Colonic mucosa (tissue), 4 donors: ENCODE results near the gene RNF224. TPM values are rescaled to one million over a fixed set of nuclear protein-coding genes. Genes with fewer than 3 reads are reported as not detected.
A peak's percentile ranks its signal among the peaks of the same experiment; 100 is the strongest.

Experiments
- DNase-seq: peaks from one replicate; pipeline ENCODE4 v3.0.0-alpha.2; 2020
- H3K27ac ChIP-seq: fragments of 200-600 bp; one replicate; pipeline ENCODE4 v1.8.0; 2021
- H3K27me3 ChIP-seq: fragments of 200-600 bp; one replicate; pipeline ENCODE4 v1.8.0; 2021
- H3K36me3 ChIP-seq: fragments of 200-600 bp; one replicate; pipeline ENCODE4 v1.8.0; 2021
- H3K4me1 ChIP-seq: fragments of 200-600 bp; one replicate; pipeline ENCODE4 v1.8.0; 2021; ENCODE audit warnings: mild to moderate bottlenecking
- H3K4me3 ChIP-seq: fragments of 200-600 bp; one replicate; pipeline ENCODE4 v1.8.0; 2021
- H3K9ac ChIP-seq, 2 donors: one replicate each; pipeline ENCODE4 v1.7.0; 2013; ENCODE audit warnings: control low read depth in 2 of 2, low read depth in 2 of 2, low read length in 2 of 2
- H3K9me3 ChIP-seq: fragments of 200-600 bp; one replicate; pipeline ENCODE4 v1.8.0; 2021
- CTCF ChIP-seq: fragments of 200-600 bp; IDR thresholded peaks from one replicate; pipeline ENCODE4 v1.8.0; 2022; ENCODE audit warnings: antibody characterized with exemption, mild to moderate bottlenecking
- intact Hi-C: fragments of 100-400 bp; cut with DNase I; formaldehyde crosslinking; loops from one replicate; pipeline ENCODE4 v1.14.1; 2022
- total RNA-seq, 2 donors: library from RNA; stranded (reverse); fragmentation: NEBNext Ultra II Directional in 1 of 2; extraction: Animal tissue kit (Norgen Biotek cat#: 25700) in 1 of 2; gene quantifications; one replicate each; pipeline ENCODE4 v1.2.1, GENCODE V29; 2021
- donor health status: healthy.
- donor health status: DM: no; HTN: no; CAD: no.
- donor health status: DM: no; HTN: no; CAD: no.

The RNF224 gene
- total RNA-seq, 2 donors from 2014 or later: not detected

- no peaks in the 10 kb centered on the region for H3K36me3 ChIP-seq
- H3K27me3 ChIP-seq: no peaks in the 10 kb centered on the region
- H3K9me3 ChIP-seq: no peaks in the 10 kb centered on the region
- H3K9ac ChIP-seq: no peak overlapping the region
- H3K4me3 ChIP-seq: no peak overlapping the region
- TF ChIP-seq CTCF: no peak
- H3K27ac ChIP-seq: no peak overlapping the region
- DNase-seq: no peak
- intact Hi-C loops: no loop called here
- H3K4me1 ChIP-seq: peaks cover 24% of the 10 kb centered on the region
These were observed 45.8 kb downstream of the RNF224 start for GRCh38 chr9:137273095-137273490.

GRCh38 chr9:137273611-137274320 lies 46.5 kb downstream of the RNF224 start:
- DNase-seq: no peak
- TF ChIP-seq CTCF: no peak
- Histone ChIP-seq H3K27ac (peak overlapping the region; percentile 41), H3K4me3 (no peak overlapping the region), H3K27me3 (no peaks in the 10 kb centered on the region), H3K36me3 (no peaks in the 10 kb centered on the region), H3K4me1 (peaks cover 22% of the 10 kb centered on the region), H3K9ac (peak overlapping the region in 1 of 2 donors; percentile 69), H3K9me3 (no peaks in the 10 kb centered on the region)
- intact Hi-C loops: no loop called here

- no peak for DNase-seq
- intact Hi-C loops: no loop called here
- H3K9me3 ChIP-seq: no peaks in the 10 kb centered on the region
- H3K27me3 ChIP-seq: no peaks in the 10 kb centered on the region
- H3K36me3 ChIP-seq: no peaks in the 10 kb centered on the region
- H3K9ac ChIP-seq: no peak overlapping the region
- no peak for TF ChIP-seq CTCF
- no peak overlapping the region for H3K4me3 ChIP-seq
- H3K27ac ChIP-seq: no peak overlapping the region
- peaks cover 15% of the 10 kb centered on the region for H3K4me1 ChIP-seq
These were observed 47.9 kb downstream of the RNF224 start for GRCh38 chr9:137275203-137275587.

- Histone ChIP-seq H3K27ac (peak overlapping the region; percentile 90), H3K4me1 (peaks cover 15% of the 10 kb centered on the region), H3K9ac (peak overlapping the region in 1 of 2 donors; percentile 97), H3K9me3 (no peaks in the 10 kb centered on the region), H3K27me3 (no peaks in the 10 kb centered on the region), H3K36me3 (no peaks in the 10 kb centered on the region), H3K4me3 (no peak overlapping the region)
- DNase-seq: no peak
- TF ChIP-seq CTCF: no peak
- intact Hi-C loops: no loop called here
These were observed 48.5 kb downstream of the RNF224 start for GRCh38 chr9:137275588-137276472.

- Histone ChIP-seq H3K4me1 (peaks cover 15% of the 10 kb centered on the region), H3K9me3 (no peaks in the 10 kb centered on the region), H3K9ac (peak overlapping the region; percentile 84 to 97), H3K27me3 (no peaks in the 10 kb centered on the region), H3K4me3 (peak overlapping the region; percentile 55), H3K27ac (peak overlapping the region; percentile 90), H3K36me3 (no peaks in the 10 kb centered on the region)
- DNase-seq: peak; percentile 84
- intact Hi-C loops: no loop called here
- no peak for TF ChIP-seq CTCF
These were observed 49.4 kb downstream of the RNF224 start for GRCh38 chr9:137276473-137277328.
